Thyroid gland (tissue), 4 donors: ENCODE results near the gene HTD2.

ENCODE experiments used
- POLR2A ChIP-seq, 2 donors: fragments of 450-650 bp; IDR thresholded peaks; one replicate each; pipeline ENCODE4 v1.6.1; 2017; ENCODE audit warnings: antibody characterized with exemption in 2 of 2, mild to moderate bottlenecking in 2 of 2, moderate library complexity in 1 of 2
- TF ChIP-seq, protein P1 (sequence below), 6 experiments: fragments of 200-600 bp in 3 of 6; fragments of 450-650 bp in 3 of 6; sonication (generic) in 3 of 6; IDR thresholded peaks; one replicate each; pipeline ENCODE4 v1.5.1; 2016 to 2019; ENCODE audit warnings: antibody characterized with exemption in 6 of 6, mild to moderate bottlenecking in 2 of 6, inconsistent platforms in 1 of 6, moderate library complexity in 1 of 6

DNA sequence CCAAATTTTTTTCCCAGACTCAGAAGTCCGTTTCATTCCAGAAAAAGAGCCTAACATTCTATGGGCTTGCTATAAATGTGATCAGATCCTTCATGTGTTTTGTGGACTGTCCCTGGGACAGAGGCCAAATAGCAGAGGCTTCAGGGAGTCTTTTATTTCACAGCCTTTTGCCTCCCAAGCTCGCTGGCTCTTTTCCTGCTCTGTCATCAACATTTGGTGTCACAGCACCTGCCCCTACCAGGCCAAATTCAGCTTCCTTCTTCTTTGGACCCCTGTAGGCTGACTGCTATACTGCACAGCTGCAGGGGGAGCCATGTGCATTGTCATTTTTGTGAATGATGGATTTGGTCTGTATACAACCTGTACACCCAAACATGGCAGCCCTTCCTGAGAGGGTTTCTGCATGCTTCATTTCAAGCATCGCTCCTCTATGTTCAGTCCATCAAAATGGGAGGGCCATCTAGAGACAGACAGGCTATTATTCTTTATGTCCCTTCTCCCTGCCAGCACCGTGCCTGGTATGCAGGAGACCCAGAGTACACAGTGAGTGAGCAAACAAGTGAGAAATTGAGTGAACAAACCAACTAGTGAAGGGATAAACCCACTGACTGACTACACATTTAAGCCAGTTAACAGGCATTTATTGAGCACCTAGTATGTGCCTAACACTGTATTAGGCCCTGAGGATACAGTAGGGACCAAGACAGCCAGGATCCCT, 18.1 kb upstream of the HTD2 start:
- TF ChIP-seq, protein P1, sequence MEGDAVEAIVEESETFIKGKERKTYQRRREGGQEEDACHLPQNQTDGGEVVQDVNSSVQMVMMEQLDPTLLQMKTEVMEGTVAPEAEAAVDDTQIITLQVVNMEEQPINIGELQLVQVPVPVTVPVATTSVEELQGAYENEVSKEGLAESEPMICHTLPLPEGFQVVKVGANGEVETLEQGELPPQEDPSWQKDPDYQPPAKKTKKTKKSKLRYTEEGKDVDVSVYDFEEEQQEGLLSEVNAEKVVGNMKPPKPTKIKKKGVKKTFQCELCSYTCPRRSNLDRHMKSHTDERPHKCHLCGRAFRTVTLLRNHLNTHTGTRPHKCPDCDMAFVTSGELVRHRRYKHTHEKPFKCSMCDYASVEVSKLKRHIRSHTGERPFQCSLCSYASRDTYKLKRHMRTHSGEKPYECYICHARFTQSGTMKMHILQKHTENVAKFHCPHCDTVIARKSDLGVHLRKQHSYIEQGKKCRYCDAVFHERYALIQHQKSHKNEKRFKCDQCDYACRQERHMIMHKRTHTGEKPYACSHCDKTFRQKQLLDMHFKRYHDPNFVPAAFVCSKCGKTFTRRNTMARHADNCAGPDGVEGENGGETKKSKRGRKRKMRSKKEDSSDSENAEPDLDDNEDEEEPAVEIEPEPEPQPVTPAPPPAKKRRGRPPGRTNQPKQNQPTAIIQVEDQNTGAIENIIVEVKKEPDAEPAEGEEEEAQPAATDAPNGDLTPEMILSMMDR (IDR thresholded peaks at IDR 0.05) = no peak
- no peak for TF ChIP-seq POLR2A (IDR thresholded peaks at IDR 0.05)
